Neural crest cell (in vitro differentiated cells): ENCODE data around the gene LCN2. TPM values are rescaled to one million over a fixed set of nuclear protein-coding genes. Genes with fewer than 3 reads are reported as not detected.

Source experiments
- DNase-seq: peaks from one replicate; pipeline ENCODE4 v3.0.0; 2021; ENCODE audit warnings: low read depth, mixed read lengths, low spot score
- H3K27ac Mint-ChIP-seq: one replicate; pipeline ENCODE4 v1.8.0; 2021; ENCODE audit warnings: mild to moderate bottlenecking, mixed read lengths; ENCODE audit not compliant: unreplicated experiment
- H3K27me3 Mint-ChIP-seq: 2 replicates; pipeline ENCODE4 v1.8.0; 2021; ENCODE audit warnings: low read depth, mild to moderate bottlenecking, mixed read lengths
- H3K36me3 Mint-ChIP-seq: 2 replicates; pipeline ENCODE4 v1.8.0; 2021; ENCODE audit warnings: low read depth, mild to moderate bottlenecking, mixed read lengths
- H3K4me1 Mint-ChIP-seq: 2 replicates; pipeline ENCODE4 v1.8.0; 2021; ENCODE audit warnings: mixed read lengths
- H3K4me3 Mint-ChIP-seq: one replicate; pipeline ENCODE4 v1.8.0; 2021; ENCODE audit warnings: mild to moderate bottlenecking, mixed read lengths
- H3K9me3 Mint-ChIP-seq: 2 replicates; pipeline ENCODE4 v1.8.0; 2021; ENCODE audit warnings: mixed read lengths
- CTCF ChIP-seq: fragments of 200-600 bp; sonication (generic); conservative IDR thresholded peaks from 2 replicates; pipeline ENCODE4 v1.5.0; 2021; ENCODE audit warnings: antibody characterized with exemption, mild to moderate bottlenecking
- total RNA-seq: library from RNA; stranded (reverse); gene quantifications from 2 replicates; pipeline ENCODE4 v1.2.1, GENCODE V29; 2021

The LCN2 gene
- total RNA-seq, 1 donor from 2014 or later = not detected

DNA sequence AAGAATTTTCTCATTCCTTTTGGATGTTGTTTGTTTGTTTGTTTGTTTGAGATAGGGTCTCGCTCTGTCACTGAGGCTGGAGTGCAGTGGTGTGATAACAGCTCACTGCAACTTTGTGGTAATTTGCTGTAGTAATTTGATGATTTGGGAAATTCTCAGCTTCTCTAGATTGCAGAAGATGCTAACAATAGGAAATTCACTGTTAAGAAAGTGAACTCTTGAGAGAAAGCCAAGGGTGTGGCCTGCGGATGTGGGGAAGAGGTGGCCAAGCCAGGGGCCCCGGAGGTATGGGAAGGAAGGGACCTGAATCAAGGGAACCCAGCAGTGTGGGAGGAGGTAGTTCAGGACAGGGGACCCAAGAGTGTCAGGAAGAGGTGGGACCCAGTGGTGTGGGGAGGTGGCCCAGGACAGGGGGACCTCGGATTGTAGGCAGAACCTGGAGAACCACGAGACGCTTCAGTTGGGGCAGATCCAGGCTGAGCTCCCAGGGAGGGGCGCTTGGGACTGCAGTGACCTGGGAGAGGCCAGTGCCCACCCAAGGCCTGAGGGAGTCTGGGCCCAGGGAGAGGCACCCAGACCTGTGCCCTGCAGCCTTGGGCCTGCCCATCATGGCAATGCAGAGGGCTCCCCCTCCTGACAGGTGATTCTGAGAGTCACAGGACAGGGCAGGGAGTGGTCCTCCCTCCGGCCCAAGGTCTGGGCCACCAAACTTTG is 5.6 kb upstream of the LCN2 start:
- DNase-seq = no peak
- Mint-ChIP-seq H3K27ac (no peak overlapping the region), H3K9me3 (no peaks in the 10 kb centered on the region), H3K36me3 (no peaks in the 10 kb centered on the region), H3K27me3 (no peaks in the 10 kb centered on the region), H3K4me1 (peaks cover 14% of the 10 kb centered on the region), H3K4me3 (no peak overlapping the region)
- TF ChIP-seq CTCF = no peak

DNA sequence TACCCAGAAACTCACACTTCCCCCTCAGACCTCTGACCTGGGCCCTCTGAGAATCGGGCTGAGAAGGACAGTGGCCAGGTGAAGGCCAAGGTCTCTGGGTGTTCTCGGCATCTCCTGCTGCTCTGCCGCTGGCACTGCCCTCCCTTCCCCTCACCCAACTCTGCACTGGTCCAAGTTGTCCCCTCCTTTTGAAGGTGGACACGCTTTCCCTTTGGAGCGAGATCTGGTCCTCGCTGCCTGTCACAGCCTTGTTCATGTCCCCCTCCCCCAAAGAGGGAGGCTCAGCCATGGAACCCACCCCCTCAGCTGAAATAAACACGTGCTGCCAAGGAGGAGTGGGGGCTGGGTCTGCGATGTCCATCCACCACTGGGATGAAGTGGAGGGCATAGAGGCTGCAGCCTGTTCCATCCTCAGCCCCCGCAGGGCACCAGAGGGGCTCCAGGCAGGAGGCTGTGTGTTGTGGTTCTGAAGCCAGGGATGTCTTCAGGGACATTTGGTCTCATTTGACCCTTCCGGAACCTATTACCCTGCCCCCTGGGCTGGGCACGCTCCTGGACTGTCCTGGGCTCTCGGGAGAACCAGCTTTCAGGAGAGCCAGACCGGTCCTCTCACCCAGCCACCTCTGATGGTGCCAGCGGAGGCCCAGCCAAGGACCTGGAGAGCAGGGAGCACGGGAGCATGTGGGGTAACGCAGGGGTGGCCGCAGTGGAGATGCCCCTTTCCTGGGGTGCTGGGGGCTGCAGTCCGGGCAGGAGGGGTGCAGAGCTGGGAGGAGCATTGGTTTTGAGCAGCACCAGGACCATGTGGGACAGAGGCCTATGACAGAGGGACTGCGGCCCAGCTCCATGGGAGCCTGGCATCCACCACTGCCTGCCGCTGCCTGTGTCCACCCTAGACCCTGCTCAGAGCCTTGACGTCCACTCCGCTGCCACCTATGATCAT is 4.7 kb upstream of the LCN2 start:
- DNase-seq = no peak
- Mint-ChIP-seq H3K4me3 (no peak overlapping the region), H3K27me3 (no peaks in the 10 kb centered on the region), H3K9me3 (no peaks in the 10 kb centered on the region), H3K36me3 (no peaks in the 10 kb centered on the region), H3K4me1 (peaks cover 20% of the 10 kb centered on the region), H3K27ac (no peak overlapping the region)
- no peak for TF ChIP-seq CTCF

DNA sequence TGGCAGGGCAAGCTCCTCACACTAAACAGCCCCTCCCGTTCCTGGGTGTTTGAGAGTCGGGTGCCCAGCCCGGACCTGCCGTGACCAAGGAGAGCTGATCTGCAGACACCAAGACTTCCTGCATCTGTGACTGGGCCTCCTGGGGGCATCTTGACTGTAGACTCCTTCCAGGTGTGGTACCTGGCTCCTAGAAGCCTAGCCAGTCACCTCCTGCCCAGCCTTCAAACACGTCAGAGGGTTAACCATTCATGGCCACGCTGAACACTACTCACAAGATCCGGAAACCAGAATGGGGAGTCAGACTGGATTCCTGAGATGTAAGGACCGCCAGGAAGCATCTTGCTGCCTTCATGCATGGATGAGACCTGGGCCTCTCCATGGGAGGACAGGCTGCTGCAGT is 3.7 kb upstream of the LCN2 start:
- Mint-ChIP-seq H3K27me3 (no peaks in the 10 kb centered on the region), H3K36me3 (no peaks in the 10 kb centered on the region), H3K9me3 (no peaks in the 10 kb centered on the region), H3K4me1 (peaks cover 15% of the 10 kb centered on the region), H3K4me3 (no peak overlapping the region), H3K27ac (no peak overlapping the region)
- no peak for DNase-seq
- no peak for TF ChIP-seq CTCF

DNA sequence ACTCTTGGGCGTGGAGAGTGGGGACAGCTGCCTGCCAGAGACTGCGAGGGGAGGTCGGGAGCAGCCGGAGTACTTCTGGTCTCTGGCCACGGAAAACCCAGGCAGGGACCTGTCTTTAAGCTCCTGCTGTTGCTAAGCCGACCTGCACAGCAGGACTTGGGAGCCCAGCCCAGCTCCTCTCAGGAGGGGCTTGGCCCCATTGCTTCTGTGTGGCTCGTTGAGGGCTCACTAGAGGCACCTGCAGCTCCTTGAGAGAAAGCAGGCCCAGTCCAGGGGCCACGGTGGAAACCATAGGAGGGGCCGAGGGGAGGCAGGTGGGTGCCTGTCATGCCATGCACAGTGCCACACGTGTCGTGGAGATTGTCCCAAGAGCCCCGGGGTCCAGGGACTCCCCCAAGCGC is 3.3 kb upstream of the LCN2 start:
- H3K9me3 Mint-ChIP-seq = no peaks in the 10 kb centered on the region
- TF ChIP-seq CTCF = no peak
- no peak for DNase-seq
- no peak overlapping the region for H3K27ac Mint-ChIP-seq
- H3K27me3 Mint-ChIP-seq = no peaks in the 10 kb centered on the region
- H3K4me1 Mint-ChIP-seq = peaks cover 14% of the 10 kb centered on the region
- no peak overlapping the region for H3K4me3 Mint-ChIP-seq
- H3K36me3 Mint-ChIP-seq = no peaks in the 10 kb centered on the region

GRCh38 chr9:128146591-128147120 is 2.6 kb upstream of the LCN2 start:
- Mint-ChIP-seq H3K27ac (peak overlapping the region; percentile 62), H3K4me1 (peaks cover 11% of the 10 kb centered on the region)
- DNase-seq = no peak

More at GRCh38 chr9:128146591-128147120, 2.6 kb upstream of the LCN2 start:
- no peaks in the 10 kb centered on the region for H3K9me3 Mint-ChIP-seq
- TF ChIP-seq CTCF = no peak
- no peak overlapping the region for H3K4me3 Mint-ChIP-seq
- H3K27me3 Mint-ChIP-seq = no peaks in the 10 kb centered on the region
- no peaks in the 10 kb centered on the region for H3K36me3 Mint-ChIP-seq
